GM10266 (cell line): ENCODE measurements around the gene NLGN4X.

Source experiments
- DNase-seq: peaks from one replicate; pipeline ENCODE4 v3.0.0; 2012; ENCODE audit errors: extremely low spot score
- CTCF ChIP-seq: IDR thresholded peaks from 2 replicates; pipeline ENCODE4 v1.5.1; 2012; ENCODE audit warnings: mild to moderate bottlenecking, low read depth; ENCODE audit not compliant: control insufficient read depth, insufficient read depth; ENCODE audit errors: missing control alignments

Gene NLGN4X

DNA sequence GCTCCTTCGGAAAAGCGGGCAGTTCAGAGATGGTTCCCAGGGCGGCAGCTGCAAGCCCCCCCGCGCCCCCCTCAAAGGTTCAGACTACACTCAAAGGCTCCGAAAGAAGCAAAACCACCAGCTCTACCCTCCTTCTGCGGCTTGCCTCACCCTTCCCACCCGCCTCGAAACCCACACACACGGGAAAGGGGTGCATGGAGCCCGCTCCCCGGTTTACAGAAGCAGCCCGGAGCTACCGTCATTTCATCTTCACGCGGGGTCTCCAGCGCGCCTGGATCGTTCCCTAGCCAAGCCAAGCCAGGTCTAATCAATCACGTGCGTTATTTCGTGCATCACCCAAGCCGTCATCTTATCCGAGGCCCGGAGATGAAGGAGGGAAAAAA, 1.2 kb downstream of the NLGN4X start:
- TF ChIP-seq CTCF, result no peak
- no peak for DNase-seq

DNA sequence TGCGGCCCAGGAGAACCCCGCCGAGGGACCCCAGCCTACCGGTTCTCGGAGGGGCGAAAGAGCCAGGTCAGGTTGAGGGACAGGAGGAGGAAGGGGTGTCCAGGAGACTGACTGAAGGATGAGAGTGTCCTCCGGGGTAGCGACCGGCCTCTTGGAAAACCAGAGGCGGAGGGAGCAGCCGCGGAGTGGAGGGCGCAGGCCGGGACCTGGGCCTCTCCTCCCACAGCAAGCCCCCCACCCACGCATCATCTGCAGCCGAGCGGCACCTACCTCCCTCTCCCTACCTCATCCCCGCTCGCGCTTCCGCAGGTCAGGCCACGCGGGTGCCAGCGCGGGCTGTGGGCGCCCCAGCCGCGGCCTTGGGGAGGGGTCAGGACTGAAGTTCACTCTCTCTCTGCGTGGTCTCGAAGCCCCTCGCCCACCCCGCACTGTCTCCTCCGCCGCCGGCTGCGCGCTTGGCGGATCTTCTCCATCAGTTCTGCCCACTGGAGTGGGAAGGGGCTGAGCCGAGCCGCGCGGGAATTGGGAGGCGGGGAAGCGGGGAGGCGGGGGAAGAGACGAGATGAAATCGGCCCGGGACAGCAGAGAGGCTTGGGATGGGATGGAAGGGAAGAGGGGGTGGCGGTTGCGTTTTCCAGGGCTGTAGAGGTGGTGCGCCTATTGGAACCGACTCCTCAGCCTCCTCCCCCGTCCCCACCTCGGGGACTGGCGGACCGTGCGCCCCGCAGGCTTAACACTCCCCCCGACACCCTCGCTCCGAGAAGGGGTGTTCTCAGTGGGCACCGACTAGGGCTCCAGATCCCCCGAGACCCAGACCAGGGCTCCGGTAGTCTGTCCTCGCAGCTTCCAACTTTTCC, 1.8 kb downstream of the NLGN4X start:
- no peak for TF ChIP-seq CTCF
- DNase-seq, result no peak

GRCh38 chrX:6225911-6226595, 2.6 kb downstream of the NLGN4X start:
- DNase-seq, result no peak
- no peak for TF ChIP-seq CTCF

DNA sequence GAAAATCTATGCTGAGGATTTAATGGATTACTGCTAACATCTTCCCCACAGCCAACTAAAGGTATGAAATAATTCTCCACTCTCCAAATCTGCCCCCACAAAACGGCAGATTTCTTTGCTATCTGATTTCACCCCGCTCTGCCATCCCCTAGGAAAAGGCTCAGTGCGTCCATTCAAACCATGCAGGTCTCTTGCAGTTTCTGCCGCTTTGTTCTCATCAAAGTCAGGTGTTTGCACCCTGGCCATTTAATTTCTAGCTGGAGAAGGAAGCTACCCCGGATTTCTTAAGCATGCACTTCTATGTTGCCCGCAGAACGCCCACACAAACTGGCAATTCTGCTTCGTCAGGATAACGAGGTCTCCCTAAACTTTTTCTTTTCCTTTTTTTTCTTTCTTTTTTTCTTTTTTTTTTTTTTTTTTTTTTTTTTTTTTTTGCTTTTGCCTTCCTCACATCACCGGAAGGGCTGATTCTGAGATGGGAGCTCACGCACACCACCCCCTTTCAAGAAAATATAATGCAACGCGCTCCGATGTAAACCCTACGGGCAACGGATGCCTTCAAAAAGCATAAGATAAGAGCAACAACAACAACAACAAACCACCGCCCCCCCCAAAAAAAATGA, 3.3 kb downstream of the NLGN4X start:
- no peak for DNase-seq
- TF ChIP-seq CTCF, result no peak

- no peak for DNase-seq
- no peak for TF ChIP-seq CTCF
These were observed 5.2 kb downstream of the NLGN4X start for GRCh38 chrX:6223516-6223915.

GRCh38 chrX:6210230-6210629, 18.4 kb downstream of the NLGN4X start:
- DNase-seq, result no peak

More at GRCh38 chrX:6210230-6210629, 18.4 kb downstream of the NLGN4X start:
- TF ChIP-seq CTCF, result no peak
